Upper lobe of right lung (tissue), 1 donor: ENCODE data around the gene ITPRIP. TPM values are rescaled to one million over a fixed set of nuclear protein-coding genes. Genes with fewer than 3 reads are reported as not detected.

Experiments used
- ATAC-seq: fragments of 200-7000 bp; cut with Tn5 transposase; one replicate; pipeline ENCODE4 v1.9.1; 2020; ENCODE audit warnings: mild to moderate bottlenecking, moderate library complexity
- DNase-seq: peaks from one replicate; pipeline ENCODE4 v3.0.0-alpha.2; 2020
- H3K27ac ChIP-seq: fragments of 200-600 bp; one replicate; pipeline ENCODE4 v1.8.0; 2022
- H3K27me3 ChIP-seq: fragments of 200-600 bp; one replicate; pipeline ENCODE4 v1.8.0; 2022; ENCODE audit warnings: mild to moderate bottlenecking
- H3K36me3 ChIP-seq: fragments of 200-600 bp; one replicate; pipeline ENCODE4 v1.8.0; 2022
- H3K4me1 ChIP-seq: fragments of 200-600 bp; one replicate; pipeline ENCODE4 v1.8.0; 2022
- H3K4me3 ChIP-seq: fragments of 200-600 bp; one replicate; pipeline ENCODE4 v1.8.0; 2022; ENCODE audit warnings: mild to moderate bottlenecking
- H3K9me3 ChIP-seq: fragments of 200-600 bp; one replicate; pipeline ENCODE4 v1.8.0; 2022
- CTCF ChIP-seq: fragments of 200-600 bp; IDR thresholded peaks from one replicate; pipeline ENCODE4 v1.8.0; 2022; ENCODE audit warnings: antibody characterized with exemption
- intact Hi-C: fragments of 100-400 bp; cut with DNase I; formaldehyde crosslinking; loops from one replicate; pipeline ENCODE4 v1.11.0; 2022
- total RNA-seq: library from RNA; stranded (reverse); fragmentation: NEBNext Ultra II Directional; extraction: Animal tissue kit (Norgen Biotek cat#: 25700); gene quantifications from one replicate; pipeline ENCODE4 v1.2.1, GENCODE V29; 2021
- donor health status: DM: no; HTN: yes; CAD: no; lungs with severe emphysema.

Gene ITPRIP
- total RNA-seq, 1 donor from 2014 or later: 34.4 TPM

GRCh38 chr10:104307576-104308438 lies 30.5 kb downstream of the ITPRIP start:
- Histone ChIP-seq H3K9me3 (no peaks in the 10 kb centered on the region), H3K4me1 (peaks cover 15% of the 10 kb centered on the region)
- intact Hi-C loops: loop anchor here (5.0 kb wide), 1 partner anchor 39 kb away; no protein-coding TSS in a partner anchor

GRCh38 chr10:104306897-104307296 lies 31.4 kb downstream of the ITPRIP start:
- H3K27me3 ChIP-seq: no peaks in the 10 kb centered on the region
- peaks cover 12% of the 10 kb centered on the region for H3K36me3 ChIP-seq
- peaks cover 11% of the 10 kb centered on the region for H3K4me1 ChIP-seq
- no peak for TF ChIP-seq CTCF
- intact Hi-C loops: loop anchor here (5.0 kb wide), 1 partner anchor 40 kb away; no protein-coding TSS in a partner anchor
- H3K9me3 ChIP-seq: no peaks in the 10 kb centered on the region
- H3K27ac ChIP-seq: no peak overlapping the region
- DNase-seq (peak; percentile 40), ATAC-seq (no peak)
- no peak overlapping the region for H3K4me3 ChIP-seq

More at GRCh38 chr10:104307576-104308438, 30.5 kb downstream of the ITPRIP start:
- ATAC-seq (no peak), DNase-seq (no peak)
- no peaks in the 10 kb centered on the region for H3K27me3 ChIP-seq
- peaks cover 20% of the 10 kb centered on the region for H3K36me3 ChIP-seq
- no peak overlapping the region for H3K27ac ChIP-seq
- no peak for TF ChIP-seq CTCF
- H3K4me3 ChIP-seq: no peak overlapping the region

GRCh38 chr10:104304927-104305326 lies 33.3 kb downstream of the ITPRIP start:
- H3K27ac ChIP-seq: no peak overlapping the region

GRCh38 chr10:104304356-104304745 lies 33.9 kb downstream of the ITPRIP start:
- Histone ChIP-seq H3K27me3 (no peaks in the 10 kb centered on the region), H3K27ac (no peak overlapping the region), H3K4me1 (peaks cover 25% of the 10 kb centered on the region), H3K36me3 (peaks cover 6% of the 10 kb centered on the region), H3K4me3 (no peak overlapping the region), H3K9me3 (no peaks in the 10 kb centered on the region)
- ATAC-seq (no peak), DNase-seq (no peak)
- intact Hi-C loops: no loop called here
- no peak for TF ChIP-seq CTCF

More at GRCh38 chr10:104304927-104305326, 33.3 kb downstream of the ITPRIP start:
- Histone ChIP-seq H3K9me3 (no peaks in the 10 kb centered on the region), H3K4me1 (peaks cover 20% of the 10 kb centered on the region), H3K36me3 (peaks cover 6% of the 10 kb centered on the region), H3K27me3 (no peaks in the 10 kb centered on the region), H3K4me3 (no peak overlapping the region)
- ATAC-seq (no peak), DNase-seq (no peak)
- intact Hi-C loops: loop anchor here (5.0 kb wide), 1 partner anchor 42 kb away; no protein-coding TSS in a partner anchor
- TF ChIP-seq CTCF: no peak

- ATAC-seq (no peak), DNase-seq (no peak)
- intact Hi-C loops: no loop called here
- Histone ChIP-seq H3K36me3 (peaks cover 6% of the 10 kb centered on the region), H3K9me3 (no peaks in the 10 kb centered on the region), H3K4me3 (no peak overlapping the region), H3K27ac (no peak overlapping the region), H3K4me1 (peaks cover 30% of the 10 kb centered on the region), H3K27me3 (no peaks in the 10 kb centered on the region)
- TF ChIP-seq CTCF: no peak
Observed at GRCh38 chr10:104303594-104304355, 34.5 kb downstream of the ITPRIP start.
